ENCODE results near the gene GALE. TPM values are rescaled to one million over a fixed set of nuclear protein-coding genes. Genes with fewer than 3 reads are reported as not detected.
A peak's percentile ranks its signal among the peaks of the same experiment; 100 is the strongest.

Gene GALE
- total RNA-seq, 1 experiment from 2014 or later, result 42.7 TPM

DNA sequence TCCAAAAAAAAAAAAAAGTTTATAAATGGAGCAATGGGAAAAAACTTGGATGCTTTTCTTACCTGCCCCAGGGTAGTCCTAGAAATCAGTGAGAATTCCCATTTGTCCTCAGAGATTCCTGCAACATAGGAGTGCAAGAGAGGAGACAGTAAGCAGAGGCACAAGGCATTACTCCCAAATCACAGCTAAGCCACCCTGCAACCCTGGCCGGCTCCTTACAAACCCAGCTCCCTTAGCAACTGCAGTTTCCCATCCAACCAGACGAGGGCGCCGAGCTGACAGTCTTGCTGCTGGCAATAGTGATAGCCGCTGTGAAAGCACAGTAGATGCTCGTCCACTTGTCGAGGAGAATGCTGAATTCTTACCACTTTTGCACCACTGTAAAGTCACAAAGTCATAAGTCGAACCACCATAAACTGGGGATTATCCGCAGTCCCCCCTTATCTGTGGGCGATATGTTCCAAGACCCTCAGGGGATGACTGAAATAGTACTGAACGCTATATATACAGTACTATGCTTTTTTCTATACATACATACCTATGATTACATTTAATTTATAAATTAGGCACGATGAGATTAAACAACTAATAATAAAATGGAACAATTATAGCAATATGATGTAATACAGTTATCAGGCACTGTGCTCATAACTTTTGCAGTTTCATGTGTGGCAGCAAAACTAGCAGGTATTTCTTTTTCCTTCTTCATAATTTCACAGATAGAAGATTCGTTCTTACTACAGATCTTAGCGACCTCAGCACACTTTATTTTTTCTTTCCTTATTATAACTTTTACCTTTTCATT lies 28.3 kb downstream of the GALE start:
- H3K36me3 ChIP-seq (ENCODE audit: insufficient read depth, low read length, poor library complexity, severe bottlenecking), result peaks cover 4% of the 10 kb centered on the region
- intact Hi-C loops (cut with micrococcal nuclease; ENCODE audit: unreplicated experiment), result loop anchor here (2.0 kb wide), 1 partner anchor 145 kb away; no protein-coding TSS in a partner anchor
- ChIA-PET POLR2A (ENCODE audit: low non-redundant PET) (interaction anchor here (0.6 kb wide), 1 partner anchor 75 kb away, joined by 22 read pairs; no protein-coding TSS in a partner anchor), CTCF (interaction anchor here (0.5 to 1.1 kb wide), 8 partner anchors 20 to 649 kb away, joined by 3 to 29 read pairs (median 3); partner anchors contain the start of gene FUCA1)
- no peak for TF ChIP-seq EZH2 (IDR thresholded peaks at IDR 0.05; ENCODE audit: borderline replicate concordance, low read depth, low read length, poor library complexity, severe bottlenecking)
- TF ChIP-seq, protein P1, sequence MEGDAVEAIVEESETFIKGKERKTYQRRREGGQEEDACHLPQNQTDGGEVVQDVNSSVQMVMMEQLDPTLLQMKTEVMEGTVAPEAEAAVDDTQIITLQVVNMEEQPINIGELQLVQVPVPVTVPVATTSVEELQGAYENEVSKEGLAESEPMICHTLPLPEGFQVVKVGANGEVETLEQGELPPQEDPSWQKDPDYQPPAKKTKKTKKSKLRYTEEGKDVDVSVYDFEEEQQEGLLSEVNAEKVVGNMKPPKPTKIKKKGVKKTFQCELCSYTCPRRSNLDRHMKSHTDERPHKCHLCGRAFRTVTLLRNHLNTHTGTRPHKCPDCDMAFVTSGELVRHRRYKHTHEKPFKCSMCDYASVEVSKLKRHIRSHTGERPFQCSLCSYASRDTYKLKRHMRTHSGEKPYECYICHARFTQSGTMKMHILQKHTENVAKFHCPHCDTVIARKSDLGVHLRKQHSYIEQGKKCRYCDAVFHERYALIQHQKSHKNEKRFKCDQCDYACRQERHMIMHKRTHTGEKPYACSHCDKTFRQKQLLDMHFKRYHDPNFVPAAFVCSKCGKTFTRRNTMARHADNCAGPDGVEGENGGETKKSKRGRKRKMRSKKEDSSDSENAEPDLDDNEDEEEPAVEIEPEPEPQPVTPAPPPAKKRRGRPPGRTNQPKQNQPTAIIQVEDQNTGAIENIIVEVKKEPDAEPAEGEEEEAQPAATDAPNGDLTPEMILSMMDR (conservative IDR thresholded peaks at IDR 0.05; ENCODE audit: low read depth, low read length), result peak; percentile 96
- H3K9me3 ChIP-seq (ENCODE audit: low read depth, low read length, poor library complexity, severe bottlenecking), result no peaks in the 10 kb centered on the region
- H3K27ac ChIP-seq (ENCODE audit: low read depth, low read length, poor library complexity, severe bottlenecking), result no peak overlapping the region
- H3K4me1 ChIP-seq (ENCODE audit: insufficient read depth, low read length, poor library complexity, severe bottlenecking), result no peaks in the 10 kb centered on the region
- H3K27me3 ChIP-seq (replicated peaks; ENCODE audit: insufficient read depth, low read depth, low read length, poor library complexity), result no peaks in the 10 kb centered on the region
- BruUV-seq (replicated peaks), result no TSS peak
- no peak overlapping the region for H3K4me3 ChIP-seq (ENCODE audit: low read depth, low read length, poor library complexity, severe bottlenecking)
- DNase-seq (ENCODE audit: low spot score), result peak; percentile 88

DNA sequence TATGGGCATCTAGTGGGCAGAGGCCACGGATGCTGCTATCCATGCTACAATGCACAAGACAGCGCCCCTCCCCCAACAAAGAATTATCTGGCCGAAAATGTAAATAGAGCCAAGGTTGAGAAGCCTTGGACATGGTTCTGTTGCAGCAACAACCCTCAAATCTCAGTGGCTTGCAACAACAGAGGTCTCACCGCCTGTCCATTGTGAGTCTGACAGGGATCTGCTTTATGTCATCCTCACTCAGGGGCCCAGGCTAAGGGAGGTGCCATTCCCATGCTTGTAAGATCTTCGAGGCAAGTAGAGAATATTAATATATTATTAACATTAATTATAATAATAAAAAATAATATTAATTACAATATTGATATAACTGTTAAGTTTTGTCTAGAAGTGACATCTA lies 31.8 kb downstream of the GALE start:
- ChIA-PET POLR2A (ENCODE audit: low non-redundant PET) (no interaction called here), CTCF (interaction anchor here (0.6 kb wide), 1 partner anchor 33 kb away, joined by 3 read pairs; no protein-coding TSS in a partner anchor)
- H3K27me3 ChIP-seq (replicated peaks; ENCODE audit: insufficient read depth, low read depth, low read length, poor library complexity), result no peaks in the 10 kb centered on the region
- H3K36me3 ChIP-seq (ENCODE audit: insufficient read depth, low read length, poor library complexity, severe bottlenecking), result peaks cover 9% of the 10 kb centered on the region
- H3K9me3 ChIP-seq (ENCODE audit: low read depth, low read length, poor library complexity, severe bottlenecking), result no peaks in the 10 kb centered on the region
- no peak overlapping the region for H3K4me3 ChIP-seq (ENCODE audit: low read depth, low read length, poor library complexity, severe bottlenecking)
- no peaks in the 10 kb centered on the region for H3K4me1 ChIP-seq (ENCODE audit: insufficient read depth, low read length, poor library complexity, severe bottlenecking)
- no peak for DNase-seq (ENCODE audit: low spot score)
- H3K27ac ChIP-seq (ENCODE audit: low read depth, low read length, poor library complexity, severe bottlenecking), result no peak overlapping the region
- TF ChIP-seq, protein P1 (conservative IDR thresholded peaks at IDR 0.05; ENCODE audit: low read depth, low read length), result no peak
- TF ChIP-seq EZH2 (IDR thresholded peaks at IDR 0.05; ENCODE audit: borderline replicate concordance, low read depth, low read length, poor library complexity, severe bottlenecking), result no peak
- BruUV-seq (replicated peaks), result no TSS peak
- intact Hi-C loops (cut with micrococcal nuclease; ENCODE audit: unreplicated experiment), result no loop called here

DNA sequence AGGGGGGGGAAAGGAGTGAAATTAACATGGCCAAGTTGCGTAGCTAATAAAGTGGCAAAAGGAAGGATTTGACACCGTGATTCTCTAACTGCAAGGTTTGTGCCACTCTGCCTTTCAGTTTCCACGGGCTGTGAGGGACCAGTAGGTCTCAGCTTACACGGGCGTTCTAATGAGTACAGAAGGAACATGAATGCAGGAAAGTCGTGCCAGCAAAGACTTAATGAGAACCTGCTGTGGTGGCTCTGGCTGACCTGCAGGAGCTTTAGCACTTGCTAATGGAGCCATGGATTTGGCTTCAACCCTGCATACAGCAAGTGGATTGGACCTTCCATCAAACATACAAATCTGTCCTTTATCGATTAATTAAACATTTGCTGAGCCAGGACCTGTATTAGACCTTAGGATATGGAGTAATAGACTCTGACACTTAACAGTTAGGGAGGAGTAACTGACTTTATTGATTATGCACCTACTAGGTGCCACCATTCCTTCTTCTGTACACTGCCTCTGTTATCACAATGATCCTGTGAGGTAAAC lies 37.4 kb downstream of the GALE start:
- Histone ChIP-seq H3K4me3 (ENCODE audit: low read depth, low read length, poor library complexity, severe bottlenecking) (no peak overlapping the region), H3K36me3 (ENCODE audit: insufficient read depth, low read length, poor library complexity, severe bottlenecking) (peaks cover 44% of the 10 kb centered on the region)
- DNase-seq (ENCODE audit: low spot score), result no peak

More for the DNA sequence above, 37.4 kb downstream of the GALE start:
- CTCF ChIA-PET, result interaction anchor here (0.7 kb wide), 1 partner anchor 356 kb away, joined by 3 read pairs; no protein-coding TSS in a partner anchor
- Histone ChIP-seq H3K4me1 (ENCODE audit: insufficient read depth, low read length, poor library complexity, severe bottlenecking) (no peaks in the 10 kb centered on the region), H3K9me3 (ENCODE audit: low read depth, low read length, poor library complexity, severe bottlenecking) (no peaks in the 10 kb centered on the region), H3K27me3 (replicated peaks; ENCODE audit: insufficient read depth, low read depth, low read length, poor library complexity) (no peaks in the 10 kb centered on the region), H3K27ac (ENCODE audit: low read depth, low read length, poor library complexity, severe bottlenecking) (no peak overlapping the region)
- intact Hi-C loops (cut with micrococcal nuclease; ENCODE audit: unreplicated experiment), result no loop called here
- TF ChIP-seq, protein P1 (conservative IDR thresholded peaks at IDR 0.05; ENCODE audit: low read depth, low read length), result no peak
- TF ChIP-seq EZH2 (IDR thresholded peaks at IDR 0.05; ENCODE audit: borderline replicate concordance, low read depth, low read length, poor library complexity, severe bottlenecking), result no peak
- no TSS peak for BruUV-seq (replicated peaks)
- POLR2A ChIA-PET (ENCODE audit: low non-redundant PET), result no interaction called here
